Right lobe of liver (tissue), 4 donors: ENCODE results near the gene TBX4.

Source experiments
- CTCF ChIP-seq, 4 donors: fragments of 200-600 bp in 3 of 4; fragments of 450-650 bp in 1 of 4; IDR thresholded peaks; one replicate each; pipeline versions ENCODE4 v1.5.1 to v1.8.0; 2016 to 2022; ENCODE audit warnings: antibody characterized with exemption in 4 of 4, mild to moderate bottlenecking in 2 of 4
- POLR2A ChIP-seq: fragments of 450-650 bp; IDR thresholded peaks from one replicate; pipeline ENCODE4 v1.6.1; 2017; ENCODE audit warnings: antibody characterized with exemption, mild to moderate bottlenecking
- donor health status: DM: no; HTN: no; CAD: no.
- donor health status: DM: no; HTN: no; CAD: no.
- donor health status: DM: no; HTN: yes; CAD: no.

- TF ChIP-seq CTCF (IDR thresholded peaks at IDR 0.05) (no peak), POLR2A (no peak)
These were observed 17.7 kb downstream of the TBX4 start for GRCh38 chr17:61469949-61470348.
